SH-SY5Y (cell line): ENCODE results near the gene DHTKD1.

Source experiments
- GATA2 ChIP-seq: IDR thresholded peaks from 2 replicates; pipeline ENCODE4 v1.6.1; 2011; ENCODE audit warnings: mild to moderate bottlenecking, low read depth, low read length
- GATA3 ChIP-seq: IDR thresholded peaks from 2 replicates; pipeline ENCODE4 v1.6.1; 2011; ENCODE audit warnings: low read depth, mild to moderate bottlenecking, low read length, moderate library complexity

Gene DHTKD1

DNA sequence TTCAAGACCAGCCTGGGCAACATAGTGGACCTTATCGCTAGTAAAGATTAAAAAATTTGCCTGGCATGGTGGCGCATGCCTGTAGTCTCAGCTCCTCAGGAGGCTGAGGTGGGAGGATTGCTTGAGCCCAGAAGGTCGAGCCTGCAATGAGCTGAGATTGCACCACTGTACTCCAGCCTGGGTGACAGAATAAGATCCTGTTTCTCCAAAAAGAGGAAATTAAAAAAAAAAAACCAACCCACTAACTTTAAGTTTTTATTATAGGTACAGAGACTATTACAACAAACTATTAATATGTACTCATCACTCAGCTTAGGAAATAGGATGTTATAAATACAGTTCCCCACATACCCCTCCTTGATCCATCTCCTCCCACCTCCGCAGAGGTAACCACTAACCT lies 30.2 kb downstream of the DHTKD1 start:
- no peak for TF ChIP-seq GATA3
- no peak for TF ChIP-seq GATA2

DNA sequence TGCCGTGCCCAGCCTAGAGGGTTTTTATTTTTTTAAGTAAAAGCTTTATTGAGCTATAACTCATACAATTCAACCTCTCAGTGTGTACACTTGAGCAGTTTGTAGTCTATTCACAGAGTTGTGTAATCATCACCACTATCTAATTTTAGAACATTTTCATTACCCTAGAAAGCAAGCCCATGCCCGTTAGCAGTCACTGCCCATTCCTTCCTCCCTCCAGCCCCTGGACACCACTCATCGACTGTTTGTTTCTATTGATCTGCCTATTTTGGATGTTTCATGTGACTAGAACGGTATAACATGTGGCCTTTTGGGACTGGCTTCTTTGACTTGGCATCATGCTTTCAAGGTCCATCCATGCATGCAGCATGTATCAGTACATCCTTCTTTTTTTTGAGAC lies 35.0 kb downstream of the DHTKD1 start:
- TF ChIP-seq GATA3 (no peak), GATA2 (no peak)

DNA sequence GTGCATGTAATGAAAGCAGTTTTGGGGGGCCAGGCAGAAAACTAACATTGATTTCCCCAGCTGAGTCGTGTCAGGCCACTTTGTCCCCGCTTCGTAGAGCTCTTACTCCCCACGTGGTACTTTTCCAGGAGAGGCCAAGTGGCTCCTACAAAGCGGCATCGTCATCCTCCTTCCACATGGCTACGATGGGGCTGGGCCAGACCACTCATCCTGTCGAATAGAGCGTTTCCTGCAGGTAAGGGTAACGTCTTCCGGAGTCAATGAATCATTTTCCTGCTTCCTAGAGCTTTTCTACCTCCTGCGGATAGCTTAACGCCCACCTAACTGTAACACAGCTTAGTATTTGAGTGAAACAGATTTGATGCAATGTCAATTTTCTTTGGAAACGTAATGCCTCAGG lies 39.0 kb downstream of the DHTKD1 start:
- TF ChIP-seq GATA2 (no peak), GATA3 (no peak)

- TF ChIP-seq GATA3 (no peak), GATA2 (no peak)
Observed at GRCh38 chr10:12109286-12109685, 40.5 kb downstream of the DHTKD1 start.

- TF ChIP-seq GATA2 (no peak), GATA3 (no peak)
Observed at GRCh38 chr10:12111528-12111927, 42.8 kb downstream of the DHTKD1 start.

- no peak for TF ChIP-seq GATA2
Observed at GRCh38 chr10:12113627-12114026, 44.9 kb downstream of the DHTKD1 start.

- TF ChIP-seq GATA3 = no peak
- TF ChIP-seq GATA2 = no peak
Observed at GRCh38 chr10:12121673-12122072, 52.9 kb downstream of the DHTKD1 start.

DNA sequence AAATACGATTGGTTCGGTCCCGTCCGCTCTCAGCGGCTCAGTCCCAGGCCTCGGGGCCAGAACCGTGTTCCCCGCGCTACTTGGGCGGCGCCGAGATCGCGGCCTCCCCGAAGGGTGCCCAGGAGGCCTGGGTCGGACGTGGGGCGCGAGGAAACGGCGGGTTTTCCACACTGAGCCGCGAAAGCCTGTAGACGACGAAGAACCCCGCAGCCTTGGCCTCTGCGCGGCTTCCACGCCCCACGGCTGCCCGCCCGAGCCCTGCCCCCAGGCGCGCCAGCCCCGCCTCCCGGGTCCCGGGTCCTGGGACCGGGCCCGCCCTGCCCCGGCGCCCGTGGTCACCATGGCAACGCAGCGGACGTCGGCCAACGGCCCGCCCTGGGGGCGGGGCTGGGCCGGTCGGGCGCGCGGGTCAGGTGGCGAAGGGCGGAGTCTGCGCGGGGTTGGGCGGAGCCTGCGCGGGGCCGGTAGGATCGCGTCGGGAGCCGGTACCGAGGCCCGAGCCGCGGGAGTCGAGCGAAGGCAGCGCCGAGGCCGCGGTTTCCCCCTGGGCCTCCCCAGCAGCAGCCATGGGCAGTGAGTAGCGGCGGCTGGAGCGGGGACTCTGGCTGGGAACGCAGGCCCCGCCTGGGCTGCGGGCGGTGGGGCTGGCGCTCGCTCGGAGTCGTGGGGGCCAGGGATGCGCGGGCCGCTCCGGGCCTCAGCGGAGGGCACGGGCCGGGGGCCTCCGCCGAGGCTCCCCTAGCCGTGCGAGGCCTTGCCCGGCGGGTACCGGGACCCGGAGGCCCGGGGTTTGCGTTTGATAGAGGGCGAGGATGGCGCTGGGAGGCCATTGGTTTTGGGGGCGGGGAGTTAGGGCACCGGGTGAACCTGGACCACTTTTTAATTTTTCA lies 60.7 kb downstream of the DHTKD1 start, which contains the start of gene SEC61A2:
TSS of gene SEC61A2 (plus strand) at position 456 of the 890 bp plus-strand sequence. CDS start at position 567, 111 bp downstream.
- no peak for TF ChIP-seq GATA3
- no peak for TF ChIP-seq GATA2

DNA sequence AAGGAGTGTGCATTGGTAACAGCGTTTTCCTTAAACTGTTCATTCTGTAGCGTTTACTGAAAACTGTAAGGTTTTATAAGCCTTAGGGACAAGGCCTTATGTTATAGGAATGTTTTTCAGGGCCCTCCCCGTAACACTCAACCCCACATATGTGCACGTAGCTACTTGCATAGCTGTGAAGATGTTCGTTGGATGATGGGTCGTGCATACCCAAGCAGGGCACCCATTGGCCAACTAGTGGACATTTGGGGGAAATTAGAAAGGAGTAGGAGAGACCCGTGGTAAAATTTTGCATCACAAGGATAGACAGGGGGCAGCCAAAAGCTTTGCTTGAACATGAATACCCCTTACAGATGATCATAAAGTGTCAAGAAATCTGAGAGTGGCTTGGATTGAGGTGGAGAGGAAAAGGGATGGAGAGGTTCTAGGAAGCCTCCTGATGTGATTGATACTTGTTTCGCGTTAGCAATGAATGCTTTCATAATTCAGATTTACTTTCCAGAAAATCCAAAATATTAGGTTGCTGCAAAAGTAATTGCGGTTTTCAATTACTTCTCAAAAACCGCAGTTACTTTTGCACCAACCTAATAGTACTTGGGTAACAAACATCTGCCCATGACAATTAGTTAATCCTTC lies 61.6 kb downstream of the DHTKD1 start:
- TF ChIP-seq GATA3 (no peak), GATA2 (no peak)

GRCh38 chr10:12135631-12136030 lies 66.9 kb downstream of the DHTKD1 start:
- TF ChIP-seq GATA3 (no peak), GATA2 (no peak)

- TF ChIP-seq GATA2 = no peak
- no peak for TF ChIP-seq GATA3
Observed at GRCh38 chr10:12140038-12140437, 71.3 kb downstream of the DHTKD1 start.

GRCh38 chr10:12144538-12144937 lies 75.8 kb downstream of the DHTKD1 start:
- TF ChIP-seq GATA2 (no peak), GATA3 (no peak)

DNA sequence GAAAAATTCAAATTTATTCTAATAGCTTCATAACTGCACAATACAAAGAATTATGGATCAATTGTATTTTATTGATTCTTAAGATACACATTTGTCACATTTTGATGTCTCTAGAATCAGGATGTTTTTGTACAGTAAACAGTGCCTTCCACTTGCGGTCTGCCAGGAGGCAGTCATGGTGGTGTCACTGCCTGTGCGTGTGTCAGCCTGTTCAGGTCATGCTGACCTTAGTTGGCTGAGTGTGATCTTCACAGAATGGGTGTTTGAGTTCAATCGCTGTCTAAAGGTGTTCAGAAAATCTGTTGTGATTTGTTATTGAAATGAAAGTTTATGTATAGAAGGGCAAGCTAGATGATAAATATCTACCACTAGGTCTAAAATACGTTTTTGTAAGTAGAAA lies 81.4 kb downstream of the DHTKD1 start:
- no peak for TF ChIP-seq GATA3
- TF ChIP-seq GATA2 = no peak

GRCh38 chr10:12154516-12154915 lies 85.8 kb downstream of the DHTKD1 start:
- TF ChIP-seq GATA3 (no peak), GATA2 (no peak)
